Skeletal muscle satellite cell (primary cell): ENCODE results near the gene MYH15.
"Not testable (repeated sequence)": the region's sequence is repeated elsewhere in the genome, so short reads cannot be mapped to it uniquely, and the experiment has no call there.

Experiments
- H3K27me3 ChIP-seq: 2 replicates; pipeline ENCODE4 v1.7.0; 2013; ENCODE audit warnings: low read length; ENCODE audit not compliant: control insufficient read depth, insufficient read depth
- H3K36me3 ChIP-seq: 2 replicates; pipeline ENCODE4 v1.7.0; 2013; ENCODE audit warnings: mild to moderate bottlenecking, control low read depth, low read length; ENCODE audit not compliant: insufficient read depth
- H3K4me1 ChIP-seq: 2 replicates; pipeline ENCODE4 v1.7.0; 2013; ENCODE audit warnings: low read length; ENCODE audit not compliant: control insufficient read depth, insufficient read depth
- H3K4me2 ChIP-seq: 2 replicates; pipeline ENCODE4 v1.7.0; 2013; ENCODE audit warnings: mild to moderate bottlenecking, low read length
- H3K4me3 ChIP-seq: 2 replicates; pipeline ENCODE4 v1.7.0; 2013; ENCODE audit warnings: low read length
- H3K9ac ChIP-seq: 2 replicates; pipeline ENCODE4 v1.7.0; 2013; ENCODE audit warnings: mild to moderate bottlenecking, low read depth, low read length, moderate library complexity
- H3K9me3 ChIP-seq: replicated peaks from 2 replicates; pipeline ENCODE4 v1.7.0; 2013; ENCODE audit warnings: mild to moderate bottlenecking, control low read depth, low read length

MYH15 gene

GRCh38 chr3:108380128-108380795 lies 130.1 kb downstream of the MYH15 start:
- H3K27me3 ChIP-seq: no peaks in the 10 kb centered on the region
- no peaks in the 10 kb centered on the region for H3K4me1 ChIP-seq
- H3K9me3 ChIP-seq: no peaks in the 10 kb centered on the region
- H3K9ac ChIP-seq: no peak overlapping the region
- H3K4me3 ChIP-seq: no peak overlapping the region
- H3K36me3 ChIP-seq: no peaks in the 10 kb centered on the region
- H3K4me2 ChIP-seq: no peak overlapping the region

GRCh38 chr3:108378952-108379342 lies 131.4 kb downstream of the MYH15 start:
- not testable (repeated sequence) for H3K9ac ChIP-seq, H3K4me2 ChIP-seq, H3K9me3 ChIP-seq, H3K4me1 ChIP-seq, H3K36me3 ChIP-seq, H3K4me3 ChIP-seq, H3K27me3 ChIP-seq

GRCh38 chr3:108378153-108378951 lies 132.0 kb downstream of the MYH15 start:
- Histone ChIP-seq H3K4me2 (no peak overlapping the region), H3K9me3 (no peaks in the 10 kb centered on the region), H3K4me1 (no peaks in the 10 kb centered on the region), H3K9ac (no peak overlapping the region), H3K27me3 (no peaks in the 10 kb centered on the region), H3K4me3 (no peak overlapping the region), H3K36me3 (no peaks in the 10 kb centered on the region)

DNA sequence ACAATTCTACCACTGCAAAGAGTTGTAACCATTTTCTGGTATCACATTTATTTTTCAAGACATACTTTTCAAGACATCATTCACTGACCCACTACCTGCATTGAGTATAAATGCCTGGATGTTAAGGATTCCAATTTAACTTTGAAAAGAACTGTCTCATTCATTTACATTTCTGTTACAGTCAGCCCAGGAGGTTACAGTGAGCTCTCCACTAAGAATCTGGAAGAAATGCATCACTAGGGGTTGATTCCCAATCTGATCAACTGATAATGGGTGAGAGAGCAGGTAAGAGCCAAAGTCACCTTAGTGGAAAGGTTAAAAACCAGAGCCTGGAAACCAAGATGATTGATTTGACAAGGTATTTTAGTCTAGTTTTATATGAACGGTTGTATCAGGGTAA lies 133.0 kb downstream of the MYH15 start:
- no peaks in the 10 kb centered on the region for H3K9me3 ChIP-seq
- H3K36me3 ChIP-seq: no peaks in the 10 kb centered on the region
- no peaks in the 10 kb centered on the region for H3K27me3 ChIP-seq

DNA sequence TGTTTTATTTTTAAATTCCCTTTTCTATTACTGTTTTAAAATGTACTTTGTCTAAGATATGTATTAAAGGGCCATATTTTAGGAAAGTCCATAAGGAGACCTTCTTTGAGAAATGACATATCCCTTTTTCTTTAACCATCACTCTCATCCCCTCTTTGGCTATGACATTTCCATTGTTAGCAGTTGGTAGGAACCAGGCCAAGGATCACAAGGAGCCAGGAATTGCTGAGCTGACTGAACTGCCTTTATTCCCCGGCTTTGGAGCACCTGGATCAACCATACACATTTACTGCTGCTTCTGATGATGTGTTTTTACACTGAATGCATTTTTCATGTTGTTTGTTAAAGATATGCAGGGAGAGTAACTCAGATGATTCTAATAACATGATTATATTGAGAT lies 134.4 kb downstream of the MYH15 start:
- Histone ChIP-seq H3K36me3 (no peaks in the 10 kb centered on the region), H3K27me3 (no peaks in the 10 kb centered on the region), H3K4me3 (no peak overlapping the region), H3K9me3 (no peaks in the 10 kb centered on the region), H3K9ac (no peak overlapping the region), H3K4me1 (no peaks in the 10 kb centered on the region), H3K4me2 (no peak overlapping the region)

More for the DNA sequence above, 133.0 kb downstream of the MYH15 start:
- H3K4me3 ChIP-seq: no peak overlapping the region
- no peaks in the 10 kb centered on the region for H3K4me1 ChIP-seq
- no peak overlapping the region for H3K4me2 ChIP-seq
- no peak overlapping the region for H3K9ac ChIP-seq

GRCh38 chr3:108359011-108359410 lies 151.4 kb downstream of the MYH15 start:
- no peaks in the 10 kb centered on the region for H3K36me3 ChIP-seq
- no peaks in the 10 kb centered on the region for H3K9me3 ChIP-seq

DNA sequence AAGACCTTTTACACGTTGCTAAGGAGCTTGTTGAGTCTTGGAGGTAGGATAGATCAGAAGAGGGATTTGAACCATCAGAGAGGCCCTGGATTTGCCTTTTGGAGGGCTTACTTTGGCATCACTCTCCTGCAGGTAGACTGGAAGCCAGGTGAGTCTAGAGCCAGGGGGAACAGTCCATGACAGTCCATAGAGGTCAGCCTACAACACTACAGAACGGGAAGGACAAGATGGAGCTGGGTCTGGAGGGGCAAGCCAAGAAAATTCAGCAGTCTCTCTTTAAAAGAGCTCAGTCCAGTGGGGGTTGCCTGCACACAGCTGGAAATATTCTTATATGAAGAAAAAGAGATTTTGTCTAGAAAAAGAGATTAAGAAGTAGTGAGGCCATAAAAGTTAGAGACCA lies 153.4 kb downstream of the MYH15 start:
- Histone ChIP-seq H3K36me3 (no peaks in the 10 kb centered on the region), H3K4me2 (no peak overlapping the region), H3K4me3 (no peak overlapping the region), H3K4me1 (no peaks in the 10 kb centered on the region), H3K9ac (no peak overlapping the region), H3K27me3 (no peaks in the 10 kb centered on the region), H3K9me3 (no peaks in the 10 kb centered on the region)

More at GRCh38 chr3:108359011-108359410, 151.4 kb downstream of the MYH15 start:
- H3K4me1 ChIP-seq: no peaks in the 10 kb centered on the region
- H3K9ac ChIP-seq: no peak overlapping the region
- H3K4me3 ChIP-seq: no peak overlapping the region
- H3K27me3 ChIP-seq: peaks cover 5% of the 10 kb centered on the region
- H3K4me2 ChIP-seq: no peak overlapping the region

GRCh38 chr3:108354562-108354961 lies 155.8 kb downstream of the MYH15 start:
- Histone ChIP-seq H3K9me3 (no peaks in the 10 kb centered on the region), H3K4me1 (no peaks in the 10 kb centered on the region), H3K4me3 (no peak overlapping the region), H3K27me3 (no peaks in the 10 kb centered on the region), H3K4me2 (no peak overlapping the region), H3K36me3 (no peaks in the 10 kb centered on the region), H3K9ac (no peak overlapping the region)

DNA sequence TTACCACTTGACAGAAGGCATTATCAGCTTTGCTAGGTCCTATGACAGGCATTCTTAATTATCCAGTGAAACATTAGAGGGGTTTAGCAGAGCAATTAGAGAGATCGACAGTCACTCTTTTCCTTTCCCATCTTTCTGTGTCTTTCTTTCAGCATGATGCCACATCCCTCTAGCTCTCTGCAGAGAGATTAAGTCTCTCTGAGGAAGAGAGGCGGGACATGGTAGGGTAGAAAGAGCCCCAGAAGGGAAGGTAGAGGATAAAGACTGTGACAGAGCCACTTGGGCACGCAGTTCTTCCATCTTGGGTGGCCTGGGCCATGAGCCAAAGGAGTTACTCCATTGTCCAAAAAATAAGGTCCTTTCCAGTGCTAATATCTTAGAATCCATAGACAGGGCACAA lies 158.2 kb downstream of the MYH15 start:
- Histone ChIP-seq H3K4me3 (no peak overlapping the region), H3K9me3 (no peaks in the 10 kb centered on the region)

DNA sequence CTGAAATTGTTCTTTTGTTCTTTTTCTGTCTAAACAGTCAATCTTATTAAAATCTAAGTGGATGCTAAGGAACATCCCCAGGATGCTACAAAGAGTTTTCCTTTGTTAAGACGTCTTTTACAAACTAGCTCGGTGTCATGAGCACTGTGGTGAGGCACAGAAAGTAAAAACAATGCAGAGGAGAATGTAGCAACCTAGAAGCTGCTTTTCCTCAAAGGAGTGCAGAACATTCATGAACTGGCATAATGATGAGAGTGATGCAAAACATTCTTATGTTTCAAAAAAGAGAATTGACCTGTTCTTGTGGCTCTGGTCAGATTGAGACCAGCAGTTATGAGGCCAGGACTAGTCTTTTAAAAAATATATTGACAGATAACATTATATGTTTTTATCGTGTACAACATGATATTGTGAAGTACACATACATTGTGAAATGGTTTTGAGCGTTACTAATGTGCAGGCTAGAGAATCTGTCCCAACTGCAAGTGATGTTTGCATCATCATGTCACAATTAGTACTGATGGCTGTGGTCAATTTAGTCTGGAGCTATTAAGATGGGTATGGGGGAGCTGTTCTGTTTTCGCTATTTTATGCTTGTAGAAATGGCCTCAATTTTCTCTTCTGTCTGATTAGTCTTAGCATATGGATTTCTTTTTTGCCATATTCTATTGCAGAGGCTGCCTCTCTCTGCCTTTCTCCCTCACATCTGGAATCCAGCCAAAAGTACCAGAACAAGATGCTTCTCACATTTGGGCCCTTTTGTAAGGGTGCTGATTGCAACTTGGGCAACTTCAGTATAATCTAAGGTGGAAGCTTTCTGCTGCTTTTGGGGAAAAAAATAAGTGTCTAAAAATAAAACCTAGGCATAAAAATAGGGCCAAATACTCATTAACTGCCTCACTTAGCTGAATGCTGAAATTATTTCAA lies 163.8 kb downstream of the MYH15 start:
- Histone ChIP-seq H3K36me3 (no peaks in the 10 kb centered on the region), H3K9ac (no peak overlapping the region)

More for the DNA sequence above, 158.2 kb downstream of the MYH15 start:
- Histone ChIP-seq H3K27me3 (no peaks in the 10 kb centered on the region), H3K9ac (no peak overlapping the region), H3K4me1 (no peaks in the 10 kb centered on the region), H3K36me3 (no peaks in the 10 kb centered on the region), H3K4me2 (no peak overlapping the region)

DNA sequence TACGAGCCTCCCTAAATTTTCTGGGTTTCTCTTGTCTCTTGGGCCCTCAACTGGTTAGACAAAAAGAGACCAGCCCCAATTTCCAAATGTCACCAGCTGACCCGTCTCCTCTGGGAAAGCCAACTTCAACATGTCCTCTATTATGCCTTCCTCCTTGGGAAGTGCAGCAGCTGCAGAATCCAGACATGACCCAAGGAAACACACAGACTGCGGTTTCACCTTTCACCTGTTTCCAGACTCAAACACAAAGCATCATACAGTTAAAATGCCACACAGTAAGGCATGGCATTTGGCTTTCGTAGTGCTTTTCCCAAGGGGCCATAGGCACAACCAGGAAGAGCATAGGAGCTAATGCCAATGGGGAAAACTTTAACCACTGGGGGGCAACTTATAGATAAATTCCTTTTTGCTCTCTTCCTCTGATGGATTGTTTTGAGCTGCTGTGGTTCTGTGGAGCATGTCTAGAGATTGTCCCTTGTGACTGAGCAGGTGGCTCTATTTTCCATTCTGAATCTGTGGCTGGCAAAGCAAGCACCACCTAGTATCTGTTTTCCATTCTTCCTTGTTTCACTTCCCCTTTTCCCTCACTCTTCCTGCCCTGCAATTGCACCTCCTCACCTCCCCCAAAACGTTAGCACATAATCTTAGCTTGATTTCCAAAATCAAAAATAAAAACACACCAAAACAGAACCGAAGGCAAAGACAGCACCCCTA lies 164.7 kb downstream of the MYH15 start:
- H3K9ac ChIP-seq: no peak overlapping the region
- H3K4me2 ChIP-seq: no peak overlapping the region
- no peak overlapping the region for H3K4me3 ChIP-seq
- no peaks in the 10 kb centered on the region for H3K27me3 ChIP-seq
- H3K36me3 ChIP-seq: no peaks in the 10 kb centered on the region
- no peaks in the 10 kb centered on the region for H3K9me3 ChIP-seq
- no peaks in the 10 kb centered on the region for H3K4me1 ChIP-seq

More for the DNA sequence above, 163.8 kb downstream of the MYH15 start:
- Histone ChIP-seq H3K4me2 (no peak overlapping the region), H3K27me3 (no peaks in the 10 kb centered on the region), H3K4me3 (no peak overlapping the region), H3K4me1 (no peaks in the 10 kb centered on the region), H3K9me3 (no peaks in the 10 kb centered on the region)
